ENCODE data around the gene ORMDL3.
A peak's percentile ranks its signal among the peaks of the same experiment; 100 is the strongest.

Gene ORMDL3

GRCh38 chr17:39927101-39927928 lies at the start of gene ORMDL3, which contains the start of gene LRRC3C:
TSS of gene ORMDL3 (minus strand) at chr17:39927601. CDS start at chr17:39924203, 3,398 bp downstream.
TSS of gene LRRC3C (plus strand) at chr17:39927732. CDS start at chr17:39941524, 13,792 bp downstream.
- DNase-seq = peak; percentile 93

DNA sequence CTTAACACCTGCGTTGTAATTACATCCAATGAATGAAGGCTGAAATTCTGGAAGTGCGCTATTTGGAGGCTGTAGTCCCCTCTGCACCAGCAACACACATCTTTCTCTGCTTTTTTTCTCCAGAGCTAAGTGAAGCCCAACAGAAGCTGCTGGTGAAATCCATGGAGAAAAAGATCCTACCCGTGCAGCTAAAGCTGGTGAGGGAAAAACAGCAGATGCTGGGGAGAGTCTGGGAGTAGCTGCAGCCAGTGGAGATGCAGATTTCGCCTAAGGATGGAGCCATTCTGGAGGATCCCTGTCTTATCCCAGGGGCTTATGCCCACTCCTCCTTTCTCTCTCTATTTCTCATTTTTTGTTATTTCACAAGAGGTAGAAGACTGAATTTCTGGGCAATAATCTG lies 48.4 kb upstream of the ORMDL3 start:
- no peak for DNase-seq

- DNase-seq = no peak
These were observed 47.0 kb upstream of the ORMDL3 start for GRCh38 chr17:39974433-39974832.

- DNase-seq = no peak
These were observed 46.1 kb upstream of the ORMDL3 start for GRCh38 chr17:39973496-39973895.

DNA sequence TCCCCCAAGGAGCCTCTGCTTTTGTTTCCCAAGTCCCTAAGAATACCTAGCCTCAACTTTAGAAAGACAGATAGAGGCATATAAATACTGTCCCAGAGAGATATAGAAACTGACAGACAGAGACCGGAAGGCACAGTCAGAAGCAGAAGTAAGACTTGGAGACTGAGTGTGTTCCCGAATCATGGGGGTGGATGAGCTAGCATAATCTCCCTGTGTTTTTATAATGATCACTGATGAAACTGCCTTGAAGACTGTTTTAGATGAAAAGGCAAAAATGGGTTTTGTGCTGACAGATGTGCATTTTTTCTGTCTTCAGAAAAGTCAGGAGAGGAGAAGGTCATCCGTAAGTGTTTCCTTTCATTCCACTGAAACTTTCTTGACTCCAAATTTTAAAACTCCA lies 44.9 kb upstream of the ORMDL3 start:
- no peak for DNase-seq

- DNase-seq = no peak
These were observed 43.7 kb upstream of the ORMDL3 start for GRCh38 chr17:39971076-39971603.

GRCh38 chr17:39970157-39970692 lies 42.8 kb upstream of the ORMDL3 start:
- no peak for DNase-seq

GRCh38 chr17:39969375-39969774 lies 42.0 kb upstream of the ORMDL3 start:
- DNase-seq = no peak

GRCh38 chr17:39968761-39969160 lies 41.4 kb upstream of the ORMDL3 start:
- no peak for DNase-seq

DNA sequence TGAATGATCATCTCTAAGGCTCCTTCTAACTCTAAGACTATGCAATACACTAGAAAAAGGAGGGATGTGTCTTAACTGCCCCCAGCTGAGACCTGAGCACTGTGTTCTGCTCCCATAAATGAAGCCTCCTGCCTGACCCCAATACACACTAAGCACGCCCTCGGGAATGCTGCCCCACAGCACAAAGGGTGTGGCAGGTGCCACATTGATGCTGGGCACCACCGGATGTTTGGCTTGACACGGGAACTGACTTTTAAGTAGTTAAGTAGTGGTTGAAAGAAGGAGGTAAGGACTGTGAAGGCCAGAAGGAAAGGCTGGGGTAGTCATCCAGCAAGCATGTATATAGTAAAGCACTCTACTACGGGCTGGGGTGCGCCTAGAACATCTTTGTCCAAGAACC lies 39.4 kb upstream of the ORMDL3 start:
- DNase-seq = no peak

DNA sequence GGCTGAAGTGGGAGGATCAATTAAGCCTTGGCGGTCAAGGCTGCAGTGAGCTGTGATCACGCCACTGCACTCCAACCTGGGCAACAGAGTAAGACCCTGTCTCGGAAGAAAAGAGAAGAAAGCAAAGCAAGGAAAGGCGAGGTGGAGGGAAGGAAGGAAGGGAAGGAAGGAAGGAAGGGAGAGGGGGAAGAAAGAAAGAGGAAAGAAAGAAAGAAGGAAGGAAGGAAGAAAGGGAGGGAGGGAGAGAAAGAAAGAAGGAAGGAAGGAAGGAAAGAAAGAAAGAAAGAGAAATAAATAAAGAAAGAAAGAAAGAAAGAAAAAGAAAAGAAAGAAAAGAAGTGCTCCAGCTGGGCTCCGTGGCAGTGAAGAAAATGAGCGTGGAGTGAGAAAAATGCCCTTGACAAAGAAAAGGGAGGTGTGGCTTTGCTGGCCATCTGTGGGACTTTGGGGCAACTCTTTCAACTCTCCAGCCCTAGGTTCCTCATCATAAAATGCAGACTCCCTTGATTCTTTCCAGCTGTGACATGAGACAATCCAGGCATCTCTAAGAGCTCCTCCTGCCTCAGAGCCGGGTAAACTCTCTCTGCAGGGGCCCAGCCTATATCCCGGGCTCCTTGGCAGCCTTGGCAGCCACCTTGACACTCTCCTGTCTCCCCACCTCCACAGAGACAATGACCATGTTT lies 37.8 kb upstream of the ORMDL3 start:
- DNase-seq = no peak

DNA sequence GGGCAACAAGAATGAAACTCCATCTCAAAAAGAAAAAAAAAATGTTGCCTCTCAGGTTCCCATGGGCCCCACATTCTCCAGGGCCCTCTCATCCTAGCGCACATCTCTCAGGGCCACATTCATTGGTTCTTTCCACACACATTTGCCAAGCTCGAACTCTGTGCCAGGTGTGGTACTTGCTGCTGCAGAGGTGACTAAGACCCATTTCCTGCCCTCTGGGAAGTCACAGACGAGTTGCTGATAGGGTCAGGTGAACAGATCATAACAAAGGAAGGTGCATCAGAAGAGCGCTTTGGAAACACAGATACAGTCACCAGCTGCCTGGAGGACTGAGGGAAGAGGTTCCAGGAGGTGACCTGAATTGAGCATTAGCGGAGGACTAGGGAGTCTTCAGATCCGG lies 36.4 kb upstream of the ORMDL3 start:
- DNase-seq = no peak

DNA sequence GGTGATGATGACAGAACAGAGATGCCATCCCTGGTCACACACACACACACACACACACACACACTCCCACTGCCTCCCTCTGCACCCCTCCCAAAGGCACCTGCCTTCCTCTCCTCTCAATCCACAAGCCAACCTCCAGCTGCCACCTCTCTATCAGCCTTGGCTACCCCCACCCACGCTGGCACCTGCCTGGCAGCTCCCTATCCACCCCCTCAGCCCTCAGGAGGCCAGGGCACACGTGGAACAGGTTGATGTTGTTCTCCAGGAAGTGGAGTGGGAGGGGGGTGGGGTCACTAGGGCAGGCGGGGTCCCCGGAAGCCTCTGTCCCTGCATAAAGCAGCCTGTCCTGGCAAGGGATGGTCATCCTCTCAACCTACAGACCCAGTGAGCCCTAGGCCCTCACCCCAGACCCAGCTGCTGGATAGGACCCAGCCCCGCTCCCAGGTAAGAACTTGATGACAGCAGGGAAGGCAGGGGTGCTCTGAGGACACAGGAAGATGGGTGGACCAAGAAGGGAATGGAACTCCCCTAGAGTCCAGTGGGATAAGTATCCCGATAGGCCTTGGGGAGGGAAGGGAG lies 35.3 kb upstream of the ORMDL3 start, which contains the start of gene GSDMA:
TSS of gene GSDMA (plus strand) at position 363 of the 579 bp plus-strand sequence. CDS start 2,684 bp downstream, outside the sequence.
- DNase-seq = no peak

GRCh38 chr17:39960524-39961041 lies 33.2 kb upstream of the ORMDL3 start:
- no peak for DNase-seq

DNA sequence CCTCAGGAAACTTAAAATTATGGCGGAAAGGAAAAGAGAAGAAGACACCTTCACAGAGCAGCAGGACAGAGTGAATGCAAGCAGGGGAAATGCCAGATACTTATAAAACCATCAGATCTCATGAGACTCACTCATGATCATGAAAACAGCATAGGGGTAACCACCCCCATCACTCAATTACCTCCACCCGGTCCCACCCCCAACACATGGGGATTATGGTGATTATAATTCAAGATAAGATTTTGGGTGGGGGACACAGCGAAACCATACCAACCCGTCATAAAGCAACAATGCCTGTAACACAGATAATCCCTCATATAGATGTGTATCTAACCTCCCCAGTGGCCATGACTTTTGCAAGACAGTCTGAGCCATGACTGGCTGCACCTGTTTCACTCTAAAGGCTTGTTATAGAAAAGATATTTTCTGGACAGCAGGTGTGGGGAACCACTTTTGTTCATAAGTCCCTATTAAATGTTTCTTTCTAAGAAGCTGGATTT lies 28.4 kb upstream of the ORMDL3 start:
- DNase-seq = no peak

GRCh38 chr17:39954876-39955275 lies 27.5 kb upstream of the ORMDL3 start:
- DNase-seq = no peak

- DNase-seq = no peak
These were observed 26.1 kb upstream of the ORMDL3 start for GRCh38 chr17:39953471-39953888.

- DNase-seq = peak; percentile 94
These were observed 25.5 kb upstream of the ORMDL3 start for GRCh38 chr17:39952680-39953470.

- DNase-seq = no peak
These were observed 24.7 kb upstream of the ORMDL3 start for GRCh38 chr17:39951924-39952679.

DNA sequence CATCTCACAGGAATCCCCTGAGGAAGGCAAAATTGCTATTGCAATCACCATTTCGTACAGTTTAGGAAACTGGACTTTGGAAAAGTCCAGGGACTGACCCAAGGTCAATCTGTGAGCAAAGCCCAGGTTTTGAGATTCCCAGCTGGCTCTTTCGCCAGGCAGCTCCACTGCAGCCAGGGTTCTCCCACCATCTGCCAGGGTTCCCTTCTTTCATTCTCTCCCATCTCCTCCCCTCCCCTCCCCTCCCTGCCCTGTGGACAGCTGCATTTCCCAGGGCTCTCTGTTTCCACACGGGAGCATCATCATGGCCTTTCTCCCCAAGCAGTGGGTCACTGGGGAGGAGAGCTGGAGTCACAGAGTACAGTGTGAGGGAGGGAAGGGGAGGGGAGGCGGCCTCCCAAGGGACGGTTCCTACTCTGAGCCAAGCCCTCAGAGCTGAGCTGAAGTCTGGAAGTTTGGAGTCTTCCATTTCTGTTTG lies 23.5 kb upstream of the ORMDL3 start:
- no peak for DNase-seq

- no peak for DNase-seq
These were observed 21.6 kb upstream of the ORMDL3 start for GRCh38 chr17:39949028-39949427.

Data from activated CD4-positive, CD25-positive, alpha-beta regulatory T cell treated with anti-CD3 and anti-CD28 coated beads, Interleukin-2, amount 50 U/mL, for 72 hours (primary cell).